HEK293 (cell line): Measurements from ENCODE around the gene IL18RAP.

Source experiments
- CTCF ChIA-PET: fragments of 350-600 bp; formaldehyde crosslinking; extraction: SDS; loops from one replicate; lab custom pipeline; 2021; ENCODE audit warnings: antibody characterized with exemption; lab: Yijun Ruan, JAX
- POLR2A ChIA-PET: fragments of 300-600 bp; formaldehyde crosslinking; extraction: SDS; loops from one replicate; lab custom pipeline; 2020; ENCODE audit warnings: antibody characterized with exemption, inconsistent platforms; lab: Yijun Ruan, JAX
- H3K27ac ChIP-seq: fragments of 200-500 bp; sonication (Bioruptor generic); 2 replicates; pipeline ENCODE4 v1.5.1; 2014; ENCODE audit warnings: low read depth, low read length, control low read depth, inconsistent platforms; ENCODE audit errors: extremely low read depth
- H3K36me3 ChIP-seq, 2 experiments: fragments of 200-500 bp in 1 of 2; sonication (Bioruptor generic) in 1 of 2; 1 replicate in 1 of 2; 2 replicates in 1 of 2; pipeline ENCODE4 v1.5.1; 2014 to 2017; ENCODE audit warnings: inconsistent platforms in 2 of 2, low read length in 2 of 2; ENCODE audit not compliant: control insufficient read depth in 2 of 2, insufficient read depth in 1 of 2
- H3K4me1 ChIP-seq: fragments of 200-500 bp; sonication (Bioruptor generic); 2 replicates; pipeline ENCODE4 v1.5.1; 2014; ENCODE audit warnings: mild to moderate bottlenecking, low read length, inconsistent platforms; ENCODE audit not compliant: control insufficient read depth, insufficient read depth
- H3K4me3 ChIP-seq: 2 replicates; pipeline ENCODE4 v1.5.1; 2011; ENCODE audit warnings: low read depth, mild to moderate bottlenecking, control low read depth, low read length, moderate library complexity
- H3K9me3 ChIP-seq: fragments of 200-500 bp; sonication (Bioruptor generic); 2 replicates; pipeline ENCODE4 v1.5.1; 2014; ENCODE audit warnings: low read depth, low read length, inconsistent platforms; ENCODE audit not compliant: control insufficient read depth, insufficient read depth
- BCL6B ChIP-seq: fragments of 450-650 bp; formaldehyde crosslinking; IDR thresholded peaks from 2 replicates; pipeline ENCODE4 v1.5.1; 2017; ENCODE audit warnings: missing biosample characterization, missing genetic modification characterization
- CTCF ChIP-seq: fragments of 450-650 bp; formaldehyde crosslinking; IDR thresholded peaks from 2 replicates; pipeline ENCODE4 v1.5.1; 2016; ENCODE audit warnings: missing biosample characterization, missing genetic modification characterization
- GLI4 ChIP-seq: fragments of 450-650 bp; formaldehyde crosslinking; IDR thresholded peaks from 2 replicates; pipeline ENCODE4 v1.5.1; 2016; ENCODE audit warnings: missing biosample characterization, missing genetic modification characterization
- GLIS1 ChIP-seq: fragments of 450-650 bp; formaldehyde crosslinking; IDR thresholded peaks from 2 replicates; pipeline ENCODE4 v1.5.1; 2016; ENCODE audit warnings: missing biosample characterization, missing genetic modification characterization
- KLF16 ChIP-seq: fragments of 450-650 bp; formaldehyde crosslinking; IDR thresholded peaks from 2 replicates; pipeline ENCODE4 v1.5.1; 2017; ENCODE audit warnings: missing biosample characterization, missing genetic modification characterization
- PBX3 ChIP-seq: sonication (generic); formaldehyde crosslinking; IDR thresholded peaks from 2 replicates; pipeline ENCODE4 v1.8.1; 2022; ENCODE audit warnings: mild to moderate bottlenecking, moderate library complexity, missing genetic modification reagents
- SCRT1 ChIP-seq: fragments of 450-650 bp; formaldehyde crosslinking; IDR thresholded peaks from 2 replicates; pipeline ENCODE4 v1.5.1; 2016; ENCODE audit warnings: missing biosample characterization, missing genetic modification characterization, borderline replicate concordance
- ZBTB1 ChIP-seq: fragments of 450-650 bp; formaldehyde crosslinking; IDR thresholded peaks from 2 replicates; pipeline ENCODE4 v1.5.1; 2016; ENCODE audit warnings: missing biosample characterization, missing genetic modification characterization
- ZBTB48 ChIP-seq: fragments of 450-650 bp; formaldehyde crosslinking; IDR thresholded peaks from 2 replicates; pipeline ENCODE4 v1.5.1; 2016; ENCODE audit warnings: missing biosample characterization, missing genetic modification characterization
- ZNF10 ChIP-seq: fragments of 450-650 bp; formaldehyde crosslinking; IDR thresholded peaks from 2 replicates; pipeline ENCODE4 v1.5.1; 2017; ENCODE audit warnings: missing biosample characterization, missing genetic modification characterization
- ZNF19 ChIP-seq: fragments of 450-650 bp; formaldehyde crosslinking; IDR thresholded peaks from 2 replicates; pipeline ENCODE4; 2016; ENCODE audit warnings: missing biosample characterization, missing genetic modification characterization, low read depth
- ZNF280D ChIP-seq: fragments of 450-650 bp; formaldehyde crosslinking; IDR thresholded peaks from 2 replicates; pipeline ENCODE4 v1.5.1; 2016; ENCODE audit warnings: missing biosample characterization, missing genetic modification characterization
- ZNF302 ChIP-seq: fragments of 450-650 bp; formaldehyde crosslinking; IDR thresholded peaks from 2 replicates; pipeline ENCODE4 v1.5.1; 2016; ENCODE audit warnings: missing biosample characterization, missing genetic modification characterization, low read depth
- ZNF37A ChIP-seq: fragments of 450-650 bp; IDR thresholded peaks from 2 replicates; pipeline ENCODE4 v1.5.1; 2018; ENCODE audit warnings: missing biosample characterization, missing genetic modification characterization
- ZNF398 ChIP-seq: fragments of 450-650 bp; formaldehyde crosslinking; IDR thresholded peaks from 2 replicates; pipeline ENCODE4 v1.5.1; 2017; ENCODE audit warnings: missing biosample characterization, missing genetic modification characterization
- ZNF423 ChIP-seq: fragments of 450-650 bp; formaldehyde crosslinking; IDR thresholded peaks from 2 replicates; pipeline ENCODE4 v1.5.1; 2016; ENCODE audit warnings: missing biosample characterization, missing genetic modification characterization
- ZNF510 ChIP-seq: fragments of 450-650 bp; formaldehyde crosslinking; IDR thresholded peaks from 2 replicates; pipeline ENCODE4 v1.5.1; 2018; ENCODE audit warnings: mild to moderate bottlenecking, missing genetic modification characterization, missing biosample characterization; ENCODE audit not compliant: insufficient replicate concordance
- ZNF521 ChIP-seq: fragments of 450-650 bp; formaldehyde crosslinking; IDR thresholded peaks from 2 replicates; pipeline ENCODE4 v1.5.1; 2017; ENCODE audit warnings: missing biosample characterization, mild to moderate bottlenecking, missing genetic modification characterization
- ZNF530 ChIP-seq: fragments of 450-650 bp; formaldehyde crosslinking; IDR thresholded peaks from 2 replicates; pipeline ENCODE4 v1.5.1; 2016; ENCODE audit warnings: low read depth, missing biosample characterization, missing genetic modification characterization
- ZNF585B ChIP-seq: fragments of 450-650 bp; formaldehyde crosslinking; IDR thresholded peaks from 2 replicates; pipeline ENCODE4 v1.5.1; 2016; ENCODE audit warnings: missing biosample characterization, missing genetic modification characterization
- ZNF692 ChIP-seq: fragments of 450-650 bp; formaldehyde crosslinking; IDR thresholded peaks from 2 replicates; pipeline ENCODE4 v1.5.1; 2016; ENCODE audit warnings: missing biosample characterization, missing genetic modification characterization
- ZSCAN16 ChIP-seq: fragments of 450-650 bp; formaldehyde crosslinking; IDR thresholded peaks from 2 replicates; pipeline ENCODE4 v1.5.1; 2016; ENCODE audit warnings: missing biosample characterization, missing genetic modification characterization

The IL18RAP gene

GRCh38 chr2:102392942-102393341 is 30.0 kb upstream of the IL18RAP start (continued):
- TF ChIP-seq ZNF302 (tag by site-specific recombination) (no peak), ZNF280D (no peak), ZNF10 (tag by site-specific recombination) (no peak)

GRCh38 chr2:102396012-102396411 is 26.9 kb upstream of the IL18RAP start:
- Histone ChIP-seq H3K27ac (no peak overlapping the region), H3K4me1 (peaks cover 4% of the 10 kb centered on the region; the same call in 1 of the 2 replicates), H3K9me3 (no peaks in the 10 kb centered on the region), H3K4me3 (no peak overlapping the region), H3K36me3 (no peaks in the 10 kb centered on the region)
- TF ChIP-seq PBX3 (CRISPR knock-in tag): no peak
- ChIA-PET POLR2A (no interaction called here), CTCF (no interaction called here)

GRCh38 chr2:102397209-102397608 is 25.8 kb upstream of the IL18RAP start:
- no peaks in the 10 kb centered on the region for H3K9me3 ChIP-seq
- H3K4me1 ChIP-seq: no peaks in the 10 kb centered on the region
- no peak overlapping the region for H3K4me3 ChIP-seq
- no peak overlapping the region for H3K27ac ChIP-seq
- ChIA-PET POLR2A (no interaction called here), CTCF (interaction anchor here (0.6 kb wide), 1 partner anchor 76 kb away, joined by 3 read pairs; the partner anchor contains the start of gene SLC9A4)
- no peaks in the 10 kb centered on the region for H3K36me3 ChIP-seq
- no peak for TF ChIP-seq GLI4
- no peak for TF ChIP-seq ZNF423 (tag by site-specific recombination)
- TF ChIP-seq ZSCAN16: no peak
- no peak for TF ChIP-seq BCL6B (tag by site-specific recombination)
- no peak for TF ChIP-seq ZNF530 (tag by site-specific recombination)
- no peak for TF ChIP-seq GLIS1 (tag by site-specific recombination)
- TF ChIP-seq ZNF19: no peak
- no peak for TF ChIP-seq ZNF585B
- no peak for TF ChIP-seq KLF16 (tag by site-specific recombination)
- no peak for TF ChIP-seq ZBTB48 (tag by site-specific recombination)
- TF ChIP-seq CTCF (tag by site-specific recombination): no peak
- TF ChIP-seq ZNF398 (tag by site-specific recombination): no peak
- no peak for TF ChIP-seq ZNF521
- TF ChIP-seq ZNF37A (tag by site-specific recombination): no peak
- no peak for TF ChIP-seq ZNF692 (tag by site-specific recombination)
- TF ChIP-seq ZBTB1 (tag by site-specific recombination): no peak
- no peak for TF ChIP-seq ZNF510 (tag by site-specific recombination)
- TF ChIP-seq SCRT1 (tag by site-specific recombination): no peak
